OCI-LY7 (cell line): ENCODE measurements around the gene CCNI. TPM values are rescaled to one million over a fixed set of nuclear protein-coding genes. Genes with fewer than 3 reads are reported as not detected.
"Not testable (repeated sequence)": the region's sequence is repeated elsewhere in the genome, so short reads cannot be mapped to it uniquely, and the experiment has no call there.

Experiments used
- BruUV-seq: library from RNA; stranded (reverse); fragments of 400-500 nt; replicated peaks from 2 replicates; lab custom pipeline; 2021; lab: Mats Ljungman, UMichigan
- CTCF ChIA-PET: fragments of 300-600 bp; sonication (Branson Sonifier 250); formaldehyde crosslinking; loops from one replicate; lab custom pipeline; 2022; ENCODE audit warnings: antibody characterized with exemption; ENCODE audit not compliant: unreplicated experiment; lab: Charles Lee
- POLR2A ChIA-PET: fragments of 300-600 bp; sonication (Branson Sonifier 250); formaldehyde crosslinking; loops from one replicate; lab custom pipeline; 2022; ENCODE audit warnings: antibody characterized with exemption; lab: Charles Lee
- DNase-seq: peaks from one replicate; pipeline ENCODE4 v3.0.0-alpha.2; 2015; ENCODE audit warnings: low spot score
- H2AFZ ChIP-seq: fragments of 200-600 bp; sonication (generic), shearing (Covaris generic); 2 replicates; pipeline ENCODE4 v1.6.1; 2014; ENCODE audit warnings: mild to moderate bottlenecking, antibody characterized with exemption, low read length, moderate library complexity
- H3K27ac ChIP-seq: fragments of 200-600 bp; sonication (generic); 2 replicates; pipeline ENCODE4 v1.5.1; 2014; ENCODE audit warnings: mixed run types, low read depth, mild to moderate bottlenecking, moderate library complexity, low read length, inconsistent platforms; ENCODE audit not compliant: poor library complexity, severe bottlenecking
- H3K36me3 ChIP-seq: fragments of 200-600 bp; sonication (generic); 2 replicates; pipeline ENCODE4 v1.6.1; 2014; ENCODE audit warnings: mild to moderate bottlenecking, antibody characterized with exemption, low read length, moderate library complexity, mixed read lengths; ENCODE audit not compliant: insufficient read depth
- H3K4me1 ChIP-seq: fragments of 200-600 bp; sonication (generic); 2 replicates; pipeline ENCODE4 v1.5.1; 2014; ENCODE audit warnings: mild to moderate bottlenecking, low read length; ENCODE audit not compliant: insufficient read depth, poor library complexity, severe bottlenecking
- H3K4me2 ChIP-seq: fragments of 200-600 bp; sonication (generic); 2 replicates; pipeline ENCODE4 v1.6.1; 2014; ENCODE audit warnings: mild to moderate bottlenecking, low read length
- H3K4me3 ChIP-seq: fragments of 200-600 bp; sonication (generic); 2 replicates; pipeline ENCODE4 v1.5.1; 2014; ENCODE audit warnings: mild to moderate bottlenecking, low read depth, low read length; ENCODE audit not compliant: poor library complexity, severe bottlenecking
- H3K79me2 ChIP-seq: fragments of 200-600 bp; sonication (generic); 2 replicates; pipeline ENCODE4 v1.6.1; 2016; ENCODE audit warnings: low read depth, mild to moderate bottlenecking, low read length, moderate library complexity, mixed read lengths; ENCODE audit not compliant: insufficient read depth
- H3K9me2 ChIP-seq: fragments of 200-600 bp; sonication (generic); 2 replicates; pipeline ENCODE4 v1.6.1; 2016; ENCODE audit warnings: mild to moderate bottlenecking, low read length, mixed read lengths; ENCODE audit not compliant: insufficient read depth
- H3K9me3 ChIP-seq: fragments of 200-600 bp; sonication (generic); 2 replicates; pipeline ENCODE4 v1.6.1; 2014; ENCODE audit warnings: mild to moderate bottlenecking, mixed run types, low read length, mixed read lengths
- H4K20me1 ChIP-seq: fragments of 200-600 bp; sonication (generic); 2 replicates; pipeline ENCODE4 v1.6.1; 2014; ENCODE audit warnings: mild to moderate bottlenecking, antibody characterized with exemption, low read length, moderate library complexity, mixed read lengths; ENCODE audit not compliant: insufficient read depth
- CTCF ChIP-seq: fragments of 200-600 bp; sonication (generic); conservative IDR thresholded peaks from 2 replicates; pipeline ENCODE4 v1.5.1; 2014; ENCODE audit warnings: mild to moderate bottlenecking, antibody characterized with exemption, low read length, moderate library complexity, mixed read lengths
- EZH2phosphoT487 ChIP-seq: fragments of 200-600 bp; sonication (generic); IDR thresholded peaks from 2 replicates; pipeline ENCODE4 v1.6.1; 2018; ENCODE audit warnings: low read depth, borderline replicate concordance, mild to moderate bottlenecking, mixed run types, antibody characterized with exemption, low read length, moderate library complexity, mixed read lengths
- intact Hi-C: fragments of 100-400 bp; cut with micrococcal nuclease; formaldehyde crosslinking; loops from one replicate; pipeline ENCODE4 v1.10.0; 2022; ENCODE audit not compliant: unreplicated experiment
- total RNA-seq, 2 experiments: library from RNA; depleted of rRNA in 1 of 2; stranded (reverse); fragments of >200 nt in 1 of 2; shearing (Covaris generic) in 1 of 2; gene quantifications; 2 replicates each; pipeline ENCODE4 v1.2.3, GENCODE V29; 2014 to 2022

The CCNI gene
- total RNA-seq, 2 experiments from 2014 or later: 105 to 293 TPM

GRCh38 chr4:77093401-77093800 is 17.6 kb upstream of the CCNI start:
- no peaks in the 10 kb centered on the region for H4K20me1 ChIP-seq
- no peaks in the 10 kb centered on the region for H3K9me2 ChIP-seq
- H3K79me2 ChIP-seq: no peaks in the 10 kb centered on the region
- H3K27ac ChIP-seq: no peak overlapping the region
- peak overlapping the region; percentile 21 for H3K4me2 ChIP-seq
- POLR2A ChIA-PET: interaction anchor here (0.6 to 1.8 kb wide), 13 partner anchors 11 to 110 kb away, joined by 3 to 10 read pairs (median 4); no protein-coding TSS in a partner anchor
- intact Hi-C loops: no loop called here
- CTCF ChIA-PET: interaction anchor here (0.6 to 1.6 kb wide), 5 partner anchors 11 to 110 kb away, joined by 3 to 8 read pairs (median 3); no protein-coding TSS in a partner anchor
- DNase-seq: no peak
- no TSS peak for BruUV-seq
- no peak for TF ChIP-seq CTCF
- TF ChIP-seq EZH2phosphoT487: no peak
- no peak overlapping the region for H3K4me3 ChIP-seq
- no peaks in the 10 kb centered on the region for H3K9me3 ChIP-seq
- no peaks in the 10 kb centered on the region for H3K36me3 ChIP-seq
- peaks cover 24% of the 10 kb centered on the region for H3K4me1 ChIP-seq
- peak overlapping the region; percentile 26 for H2AFZ ChIP-seq

GRCh38 chr4:77092975-77093374 is 17.2 kb upstream of the CCNI start:
- POLR2A ChIA-PET: interaction anchor here (0.6 to 1.8 kb wide), 12 partner anchors 9 to 110 kb away, joined by 3 to 10 read pairs (median 4); no protein-coding TSS in a partner anchor
- CTCF ChIA-PET: interaction anchor here (0.6 to 1.6 kb wide), 4 partner anchors 10 to 111 kb away, joined by 3 to 8 read pairs (median 3); no protein-coding TSS in a partner anchor
- Histone ChIP-seq H3K27ac (no peak overlapping the region), H2AFZ (peak overlapping the region; percentile 26), H4K20me1 (no peaks in the 10 kb centered on the region), H3K79me2 (no peaks in the 10 kb centered on the region), H3K4me2 (peak overlapping the region; percentile 21), H3K4me3 (no peak overlapping the region), H3K9me3 (no peaks in the 10 kb centered on the region), H3K4me1 (peaks cover 24% of the 10 kb centered on the region), H3K36me3 (no peaks in the 10 kb centered on the region), H3K9me2 (no peaks in the 10 kb centered on the region)
- no peak for TF ChIP-seq CTCF
- TF ChIP-seq EZH2phosphoT487: no peak
- peak; percentile 37 for DNase-seq
- intact Hi-C loops: no loop called here
- BruUV-seq: no TSS peak

GRCh38 chr4:77089866-77090265 is 14.1 kb upstream of the CCNI start:
- Histone ChIP-seq H3K9me2 (no peaks in the 10 kb centered on the region), H3K4me1 (peaks cover 14% of the 10 kb centered on the region), H3K36me3 (no peaks in the 10 kb centered on the region), H2AFZ (no peak overlapping the region), H3K27ac (no peak overlapping the region), H3K79me2 (no peaks in the 10 kb centered on the region), H3K4me2 (no peak overlapping the region), H3K4me3 (no peak overlapping the region), H3K9me3 (no peaks in the 10 kb centered on the region), H4K20me1 (no peaks in the 10 kb centered on the region)
- TF ChIP-seq EZH2phosphoT487 (no peak), CTCF (no peak)
- DNase-seq: no peak
- ChIA-PET POLR2A (interaction anchor here (0.7 to 2.7 kb wide), 3 partner anchors 11 to 594 kb away, joined by 3 to 26 read pairs (median 5); no protein-coding TSS in a partner anchor), CTCF (no interaction called here)
- BruUV-seq: no TSS peak
- intact Hi-C loops: no loop called here

- H3K4me1 ChIP-seq, CTCF ChIA-PET, H3K9me3 ChIP-seq, H3K9me2 ChIP-seq, H3K4me2 ChIP-seq, H3K79me2 ChIP-seq, H3K4me3 ChIP-seq, H3K36me3 ChIP-seq, H3K27ac ChIP-seq, intact Hi-C loops, BruUV-seq, DNase-seq, H2AFZ ChIP-seq, H4K20me1 ChIP-seq, POLR2A ChIA-PET: not testable (repeated sequence)
Measured at GRCh38 chr4:77087027-77087426, 11.2 kb upstream of the CCNI start.
